ENCODE measurements around the gene RNFT2. TPM values are rescaled to one million over a fixed set of nuclear protein-coding genes. Genes with fewer than 3 reads are reported as not detected.

The RNFT2 gene
- total RNA-seq, 1 donor from 2014 or later = 0.21 TPM

- H3K4me1 ChIP-seq = no peaks in the 10 kb centered on the region
- H3K27ac ChIP-seq = no peak overlapping the region
- no peak for TF ChIP-seq CTCF (IDR thresholded peaks at IDR 0.05)
- no peak for DNase-seq (ENCODE audit: low spot score in 2 of 2)
- no peaks in the 10 kb centered on the region for H3K36me3 ChIP-seq
- H3K27me3 ChIP-seq = no peaks in the 10 kb centered on the region
- intact Hi-C loops (cut with DNase I) = no loop called here
- no peaks in the 10 kb centered on the region for H3K9me3 ChIP-seq
- H3K4me3 ChIP-seq = no peak overlapping the region
Observed at GRCh38 chr12:116766746-116767145, 28.6 kb downstream of the RNFT2 start.

GRCh38 chr12:116771651-116772050 is 33.5 kb downstream of the RNFT2 start:
- Histone ChIP-seq H3K27ac (no peak overlapping the region), H3K36me3 (no peaks in the 10 kb centered on the region), H3K27me3 (no peaks in the 10 kb centered on the region), H3K4me1 (no peaks in the 10 kb centered on the region), H3K9me3 (no peaks in the 10 kb centered on the region), H3K4me3 (no peak overlapping the region)
- intact Hi-C loops (cut with DNase I) = no loop called here
- TF ChIP-seq CTCF (IDR thresholded peaks at IDR 0.05) = no peak
- no peak for DNase-seq (ENCODE audit: low spot score in 2 of 2)

GRCh38 chr12:116773276-116773731 is 35.2 kb downstream of the RNFT2 start:
- TF ChIP-seq CTCF (IDR thresholded peaks at IDR 0.05) = no peak
- intact Hi-C loops (cut with DNase I) = no loop called here
- H3K27me3 ChIP-seq = no peaks in the 10 kb centered on the region
- no peak for DNase-seq (ENCODE audit: low spot score in 2 of 2)
- H3K4me1 ChIP-seq = no peaks in the 10 kb centered on the region
- H3K4me3 ChIP-seq = no peak overlapping the region
- H3K9me3 ChIP-seq = no peaks in the 10 kb centered on the region
- no peaks in the 10 kb centered on the region for H3K36me3 ChIP-seq
- no peak overlapping the region for H3K27ac ChIP-seq

GRCh38 chr12:116774020-116774419 is 35.9 kb downstream of the RNFT2 start:
- TF ChIP-seq CTCF (IDR thresholded peaks at IDR 0.05) = no peak
- Histone ChIP-seq H3K27me3 (no peaks in the 10 kb centered on the region), H3K9me3 (no peaks in the 10 kb centered on the region), H3K4me1 (no peaks in the 10 kb centered on the region), H3K36me3 (no peaks in the 10 kb centered on the region), H3K4me3 (no peak overlapping the region), H3K27ac (no peak overlapping the region)
- DNase-seq (ENCODE audit: low spot score in 2 of 2) = no peak
- intact Hi-C loops (cut with DNase I) = no loop called here

- intact Hi-C loops (cut with DNase I) = no loop called here
- no peak for DNase-seq (ENCODE audit: low spot score in 2 of 2)
Observed at GRCh38 chr12:116777245-116777644, 39.1 kb downstream of the RNFT2 start.

More at GRCh38 chr12:116777245-116777644, 39.1 kb downstream of the RNFT2 start:
- TF ChIP-seq CTCF (IDR thresholded peaks at IDR 0.05) = no peak
- H3K9me3 ChIP-seq = no peaks in the 10 kb centered on the region
- H3K4me1 ChIP-seq = no peaks in the 10 kb centered on the region
- H3K27me3 ChIP-seq = no peaks in the 10 kb centered on the region
- H3K4me3 ChIP-seq = no peak overlapping the region
- H3K27ac ChIP-seq = no peak overlapping the region
- H3K36me3 ChIP-seq = peaks cover 0 to 5% of the 10 kb centered on the region in 2 donors

Data from ascending aorta (tissue), 2 donors.